Gastrocnemius medialis (tissue), 4 donors: Measurements from ENCODE around the gene ST6GALNAC3. TPM values are rescaled to one million over a fixed set of nuclear protein-coding genes. Genes with fewer than 3 reads are reported as not detected.

Experiments
- ATAC-seq, 2 donors: fragments of 150-250 bp; one replicate each; pipeline ENCODE4 v1.9.1; 2016
- DNase-seq, 2 donors: peaks; one replicate each; pipeline ENCODE4 v3.0.0-alpha.2; 2019
- H3K27ac ChIP-seq, 4 donors: fragments of 200-600 bp; sonication (generic); 1 replicate in 1 of 4; 2 replicates in 3 of 4; pipeline ENCODE4 v1.5.1; 2016 to 2018; ENCODE audit warnings: mild to moderate bottlenecking in 2 of 4, moderate library complexity in 1 of 4
- H3K27me3 ChIP-seq, 3 donors: fragments of 200-600 bp; sonication (generic) in 2 of 3; 1 replicate in 1 of 3; 2 replicates in 2 of 3; pipeline versions ENCODE4 v1.5.1 to v1.6.0; 2016 to 2019; ENCODE audit warnings: mild to moderate bottlenecking in 1 of 3, moderate library complexity in 1 of 3
- H3K36me3 ChIP-seq, 2 donors: fragments of 200-600 bp; sonication (generic) in 1 of 2; one replicate each; pipeline ENCODE4 v1.5.1; 2017 to 2018
- H3K4me1 ChIP-seq, 2 donors: fragments of 200-600 bp; sonication (generic) in 1 of 2; one replicate each; pipeline ENCODE4 v1.5.1; 2016 to 2017; ENCODE audit warnings: mild to moderate bottlenecking in 2 of 2
- H3K4me3 ChIP-seq, 4 donors: fragments of 200-600 bp; sonication (generic) in 3 of 4; 1 replicate in 1 of 4; 2 replicates in 3 of 4; pipeline ENCODE4 v1.5.1; 2016 to 2019; ENCODE audit warnings: mild to moderate bottlenecking in 2 of 4
- H3K9me3 ChIP-seq, 3 donors: fragments of 200-600 bp; sonication (generic) in 2 of 3; 1 replicate in 1 of 3; 2 replicates in 2 of 3; pipeline ENCODE4 v1.5.1; 2016 to 2019
- POLR2A ChIP-seq, 2 donors: fragments of 450-650 bp; IDR thresholded peaks; one replicate each; pipeline ENCODE4 v1.6.1; 2017; ENCODE audit warnings: antibody characterized with exemption in 2 of 2, mild to moderate bottlenecking in 2 of 2, moderate library complexity in 2 of 2
- in situ Hi-C, 4 donors: fragments of 200-750 bp; cut with MboI; loops; one replicate each; pipeline versions ENCODE4 v1.15.0 to v1.8.0; 2017; ENCODE audit warnings: low sequenced_read_pairs in 4 of 4
- intact Hi-C: fragments of 100-400 bp; cut with DNase I; formaldehyde crosslinking; loops from one replicate; pipeline ENCODE4 v1.15.1; 2023; ENCODE audit warnings: low total_unique reads
- total RNA-seq, 4 donors: library from RNA; depleted of rRNA; stranded (reverse); fragments of >200 nt; gene quantifications; one replicate each; pipeline versions ENCODE4 v1.1.0 to v1.2.3, GENCODE V29; 2016
- TF ChIP-seq, protein P1 (sequence below), 5 experiments: fragments of 450-650 bp in 3 of 5; fragments of 200-600 bp in 2 of 5; sonication (generic) in 2 of 5; IDR thresholded peaks in 4 of 5; conservative IDR thresholded peaks in 1 of 5; 1 replicate in 4 of 5; 2 replicates in 1 of 5; pipeline ENCODE4 v1.5.1; 2016 to 2019; ENCODE audit warnings: antibody characterized with exemption in 5 of 5, mild to moderate bottlenecking in 3 of 5, moderate library complexity in 3 of 5

ST6GALNAC3 gene
- total RNA-seq, 4 donors from 2014 or later = 1.7 to 3.9 (median 2.8) TPM

DNA sequence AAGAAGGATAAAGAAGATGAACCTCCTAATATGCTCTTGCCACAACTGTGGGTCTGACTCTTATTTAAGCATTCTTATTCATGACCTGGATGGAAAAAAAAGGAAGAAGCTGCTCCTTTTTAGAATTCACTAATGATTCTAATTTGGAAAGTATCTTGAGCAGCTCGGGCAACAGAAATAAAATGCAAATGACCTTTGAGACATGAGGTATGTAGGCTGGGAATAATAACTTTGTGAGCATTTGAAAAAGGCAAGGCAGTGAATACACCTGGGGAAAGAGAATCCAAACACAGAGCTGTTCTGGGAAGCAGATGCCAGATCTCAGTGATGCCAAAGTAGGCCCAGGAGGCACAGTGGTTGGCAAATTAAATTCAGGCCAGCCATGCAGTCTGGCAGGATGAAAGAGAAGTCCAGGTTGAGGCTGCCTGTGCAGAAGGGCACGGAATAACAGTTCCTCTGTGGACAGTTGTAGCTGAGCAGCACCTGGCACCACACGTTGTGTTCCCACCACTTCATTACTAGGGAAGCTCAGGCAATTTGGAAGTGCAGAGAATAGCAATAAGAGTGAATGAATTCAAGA, 471.9 kb downstream of the ST6GALNAC3 start:
- in situ Hi-C loops = no loop called here

GRCh38 chr1:76547916-76548315, 473.4 kb downstream of the ST6GALNAC3 start:
- Histone ChIP-seq H3K27ac (no peak overlapping the region), H3K27me3 (no peaks in the 10 kb centered on the region), H3K9me3 (no peaks in the 10 kb centered on the region), H3K4me1 (no peaks in the 10 kb centered on the region), H3K4me3 (no peak overlapping the region), H3K36me3 (no peaks in the 10 kb centered on the region)
- in situ Hi-C loops (no loop called here), intact Hi-C loops (no loop called here)
- ATAC-seq (no peak), DNase-seq (no peak)
- no peak for TF ChIP-seq POLR2A (IDR thresholded peaks at IDR 0.05)
- TF ChIP-seq, protein P1, sequence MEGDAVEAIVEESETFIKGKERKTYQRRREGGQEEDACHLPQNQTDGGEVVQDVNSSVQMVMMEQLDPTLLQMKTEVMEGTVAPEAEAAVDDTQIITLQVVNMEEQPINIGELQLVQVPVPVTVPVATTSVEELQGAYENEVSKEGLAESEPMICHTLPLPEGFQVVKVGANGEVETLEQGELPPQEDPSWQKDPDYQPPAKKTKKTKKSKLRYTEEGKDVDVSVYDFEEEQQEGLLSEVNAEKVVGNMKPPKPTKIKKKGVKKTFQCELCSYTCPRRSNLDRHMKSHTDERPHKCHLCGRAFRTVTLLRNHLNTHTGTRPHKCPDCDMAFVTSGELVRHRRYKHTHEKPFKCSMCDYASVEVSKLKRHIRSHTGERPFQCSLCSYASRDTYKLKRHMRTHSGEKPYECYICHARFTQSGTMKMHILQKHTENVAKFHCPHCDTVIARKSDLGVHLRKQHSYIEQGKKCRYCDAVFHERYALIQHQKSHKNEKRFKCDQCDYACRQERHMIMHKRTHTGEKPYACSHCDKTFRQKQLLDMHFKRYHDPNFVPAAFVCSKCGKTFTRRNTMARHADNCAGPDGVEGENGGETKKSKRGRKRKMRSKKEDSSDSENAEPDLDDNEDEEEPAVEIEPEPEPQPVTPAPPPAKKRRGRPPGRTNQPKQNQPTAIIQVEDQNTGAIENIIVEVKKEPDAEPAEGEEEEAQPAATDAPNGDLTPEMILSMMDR (IDR thresholded peaks at IDR 0.05 in 4 of 5, conservative IDR thresholded peaks at IDR 0.05 in 1 of 5) = no peak

More for the DNA sequence above, 471.9 kb downstream of the ST6GALNAC3 start:
- TF ChIP-seq, protein P1 (IDR thresholded peaks at IDR 0.05 in 4 of 5, conservative IDR thresholded peaks at IDR 0.05 in 1 of 5) = no peak
- TF ChIP-seq POLR2A (IDR thresholded peaks at IDR 0.05) = no peak
- no peaks in the 10 kb centered on the region for H3K36me3 ChIP-seq
- no peaks in the 10 kb centered on the region for H3K27me3 ChIP-seq
- no peaks in the 10 kb centered on the region for H3K4me1 ChIP-seq
- H3K27ac ChIP-seq = no peak overlapping the region
- intact Hi-C loops = no loop called here
- no peak for DNase-seq
- no peak for ATAC-seq
- H3K9me3 ChIP-seq = no peaks in the 10 kb centered on the region
- no peak overlapping the region for H3K4me3 ChIP-seq

DNA sequence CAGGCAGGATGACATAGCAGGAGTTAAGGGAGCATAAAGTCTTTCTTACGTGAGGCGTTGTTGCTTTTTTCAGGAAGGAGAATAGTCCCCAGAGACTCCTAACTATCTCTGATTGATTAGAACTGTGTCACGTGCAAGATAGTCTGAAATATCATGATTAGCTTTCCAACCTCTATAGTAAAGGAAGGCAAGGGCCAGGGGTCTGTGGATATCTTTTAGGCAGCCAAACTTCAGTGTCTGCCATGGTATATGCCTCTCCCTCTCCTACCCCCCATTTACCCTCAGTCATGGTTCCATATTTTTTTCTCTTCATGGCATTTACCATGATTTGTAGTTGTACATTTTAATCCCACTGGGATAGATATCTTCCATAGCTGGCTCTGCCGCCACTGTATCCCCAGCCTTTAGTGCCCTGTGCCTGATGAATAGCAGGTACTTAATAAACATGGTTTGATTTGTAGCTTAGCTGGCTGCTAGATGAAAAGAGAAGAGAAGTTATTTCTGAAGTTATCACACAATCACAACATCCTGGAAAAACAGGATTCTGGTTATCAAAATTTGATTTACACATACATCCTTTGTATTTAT, 474.1 kb downstream of the ST6GALNAC3 start:
- in situ Hi-C loops = no loop called here

DNA sequence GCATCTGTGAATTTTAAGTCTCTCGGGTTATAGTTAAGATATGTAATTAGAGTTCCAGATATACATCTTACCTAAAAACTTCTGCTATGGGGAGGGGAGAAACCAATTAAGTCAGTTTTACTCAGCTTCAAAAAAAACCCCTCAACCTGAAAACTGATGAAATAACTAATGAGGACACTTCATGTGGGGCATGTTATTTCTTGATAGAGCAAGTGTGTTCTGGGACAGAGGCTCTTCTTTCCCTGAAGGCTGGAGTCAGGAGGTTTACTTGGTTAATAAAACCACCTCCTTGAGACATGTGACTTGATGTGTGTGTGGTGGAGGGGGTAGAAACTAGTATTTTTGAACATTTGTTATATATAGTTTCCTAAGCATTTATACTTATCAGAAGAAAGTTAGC, 479.7 kb downstream of the ST6GALNAC3 start:
- no peak overlapping the region for H3K27ac ChIP-seq
- no peaks in the 10 kb centered on the region for H3K27me3 ChIP-seq
- no peak for DNase-seq
- intact Hi-C loops (no loop called here), in situ Hi-C loops (no loop called here)
- H3K4me3 ChIP-seq = no peak overlapping the region
- no peak for TF ChIP-seq POLR2A (IDR thresholded peaks at IDR 0.05)
- TF ChIP-seq, protein P1 (IDR thresholded peaks at IDR 0.05 in 4 of 5, conservative IDR thresholded peaks at IDR 0.05 in 1 of 5) = no peak
- H3K4me1 ChIP-seq = no peaks in the 10 kb centered on the region
- no peak for ATAC-seq
- no peaks in the 10 kb centered on the region for H3K9me3 ChIP-seq
- H3K36me3 ChIP-seq = no peaks in the 10 kb centered on the region

More for the DNA sequence above, 474.1 kb downstream of the ST6GALNAC3 start:
- H3K4me1 ChIP-seq = no peaks in the 10 kb centered on the region
- no peaks in the 10 kb centered on the region for H3K27me3 ChIP-seq
- no peak overlapping the region for H3K27ac ChIP-seq
- H3K36me3 ChIP-seq = no peaks in the 10 kb centered on the region
- intact Hi-C loops = no loop called here
- DNase-seq (no peak), ATAC-seq (no peak)
- H3K9me3 ChIP-seq = no peaks in the 10 kb centered on the region
- TF ChIP-seq, protein P1 (IDR thresholded peaks at IDR 0.05 in 4 of 5, conservative IDR thresholded peaks at IDR 0.05 in 1 of 5) = no peak
- TF ChIP-seq POLR2A (IDR thresholded peaks at IDR 0.05) = no peak
- no peak overlapping the region for H3K4me3 ChIP-seq
